GM19397 (cell line): ENCODE measurements around the gene ZFYVE28.

Experiments
- ATAC-seq: cut with Tn5 transposase; IDR thresholded peaks from one replicate; pipeline ENCODE4 v1.9.1; 2021; ENCODE audit warnings: mild to moderate bottlenecking, moderate library complexity; ENCODE audit not compliant: unreplicated experiment

Gene ZFYVE28

GRCh38 chr4:2264481-2265041 is 153.9 kb downstream of the ZFYVE28 start:
- ATAC-seq: no peak

GRCh38 chr4:2263926-2264321 is 154.5 kb downstream of the ZFYVE28 start:
- no peak for ATAC-seq

DNA sequence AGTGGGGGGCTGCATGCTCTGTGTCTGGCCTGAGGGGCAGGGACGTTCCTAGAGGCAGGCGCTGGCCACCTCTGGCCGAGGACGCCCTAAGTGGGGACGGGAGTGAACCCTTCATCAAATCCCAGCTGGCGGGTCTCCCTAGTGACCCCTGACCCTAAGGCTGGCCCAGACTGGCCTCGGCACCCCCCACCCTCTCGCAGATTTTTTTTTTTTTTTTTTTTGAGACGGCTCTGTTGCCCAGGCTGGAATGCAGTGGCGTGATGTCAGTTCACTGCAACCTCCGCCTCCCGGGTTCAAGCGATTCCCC is 155.5 kb downstream of the ZFYVE28 start:
- no peak for ATAC-seq

- ATAC-seq: peak; percentile 86
Observed at GRCh38 chr4:2262145-2262943, 156.1 kb downstream of the ZFYVE28 start.

GRCh38 chr4:2261853-2262144 is 156.6 kb downstream of the ZFYVE28 start, which contains the start of gene MXD4:
MXD4 (minus strand) TSS chr4:2262109; CDS start chr4:2261980, 129 bp downstream.
- peak; percentile 3 for ATAC-seq

- ATAC-seq: no peak
Observed at GRCh38 chr4:2261110-2261852, 157.2 kb downstream of the ZFYVE28 start.

DNA sequence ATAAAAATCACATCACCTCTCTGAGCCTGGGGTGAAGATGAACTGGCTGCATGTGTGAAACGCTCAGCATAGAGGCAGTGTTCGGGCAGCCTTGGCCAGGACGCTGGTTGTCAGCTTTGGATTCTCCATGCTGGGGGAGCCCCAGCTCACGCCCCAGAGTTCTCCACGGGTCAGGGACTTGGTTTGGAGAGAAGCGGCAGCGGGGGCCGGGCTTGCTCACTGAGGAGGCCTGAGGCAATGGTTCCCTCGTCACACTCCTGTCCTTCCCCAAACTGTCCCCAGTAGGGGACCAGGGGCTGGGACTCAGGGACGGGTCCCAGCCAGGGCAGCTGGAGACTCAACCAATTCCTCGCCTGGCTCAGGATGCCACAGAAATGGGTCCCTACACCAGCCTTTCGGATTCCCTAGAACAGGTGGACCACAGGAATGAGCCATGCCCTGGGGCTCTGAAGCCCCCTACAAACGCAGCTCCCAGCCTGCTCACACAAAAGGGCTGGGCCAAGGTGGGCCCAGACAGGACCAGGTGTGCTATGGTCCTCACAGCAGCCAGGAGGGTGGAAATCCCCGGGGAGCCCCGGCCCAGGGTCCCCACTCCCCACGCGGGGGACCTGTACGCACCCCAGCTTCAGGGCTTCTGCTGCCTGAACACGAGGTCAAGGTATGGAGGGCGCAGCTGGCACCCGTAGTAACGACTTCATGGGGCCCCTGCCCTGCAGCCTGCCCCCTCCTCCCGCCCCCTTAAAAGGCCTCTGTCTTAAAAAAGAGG is 157.9 kb downstream of the ZFYVE28 start:
- no peak for ATAC-seq

GRCh38 chr4:2259541-2260343 is 158.7 kb downstream of the ZFYVE28 start:
- ATAC-seq: no peak

DNA sequence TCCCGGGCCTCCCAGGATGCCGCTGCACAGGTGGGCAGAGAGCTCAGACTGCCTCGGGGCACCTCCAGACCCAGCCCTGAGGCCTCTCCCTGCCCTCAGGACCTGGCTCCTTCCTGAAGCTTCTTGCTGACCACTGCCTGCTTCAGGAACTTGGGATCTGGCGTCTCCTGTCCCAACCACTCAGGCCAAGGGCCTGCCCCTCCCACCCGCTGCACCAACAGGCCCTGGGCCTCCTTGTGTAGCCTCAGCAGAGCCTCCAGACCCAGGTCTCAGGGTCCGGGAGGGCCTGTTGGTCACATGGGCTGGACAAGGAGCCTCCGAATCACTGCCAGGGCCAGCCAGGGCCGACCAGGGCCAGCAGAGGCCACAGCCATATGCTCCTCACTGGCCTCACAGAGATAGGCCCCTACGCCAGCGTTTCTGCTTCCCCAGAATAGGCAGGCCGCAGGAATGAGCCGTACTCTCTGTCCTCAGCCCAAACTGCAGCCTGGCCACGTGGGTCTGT is 159.4 kb downstream of the ZFYVE28 start:
- no peak for ATAC-seq

- ATAC-seq: no peak
Observed at GRCh38 chr4:2258091-2259035, 160.1 kb downstream of the ZFYVE28 start.

GRCh38 chr4:2257361-2258081 is 160.9 kb downstream of the ZFYVE28 start:
- no peak for ATAC-seq

DNA sequence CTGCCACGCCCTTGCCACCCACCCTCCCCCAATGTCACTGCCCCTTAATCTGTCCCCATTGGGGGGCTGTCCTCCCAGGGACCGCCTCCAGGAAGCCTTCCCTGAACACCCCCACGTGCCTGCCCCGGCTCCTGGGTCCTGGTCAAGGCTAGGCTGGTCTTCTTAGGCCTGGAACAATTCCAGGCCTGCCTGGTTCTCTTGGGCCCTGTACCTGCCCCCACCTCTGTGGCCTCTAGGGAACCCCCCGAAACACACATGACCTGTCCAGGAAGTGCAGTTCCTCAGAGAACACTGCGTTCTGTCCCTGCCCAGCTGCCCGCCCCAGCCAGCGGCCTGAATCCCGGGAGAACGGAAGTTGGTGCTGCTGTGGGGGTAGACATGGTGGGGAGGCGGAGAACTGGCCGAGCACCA is 161.7 kb downstream of the ZFYVE28 start:
- ATAC-seq: no peak

- no peak for ATAC-seq
Observed at GRCh38 chr4:2256156-2256731, 162.2 kb downstream of the ZFYVE28 start.

GRCh38 chr4:2255501-2256155 is 162.8 kb downstream of the ZFYVE28 start:
- no peak for ATAC-seq

- no peak for ATAC-seq
Observed at GRCh38 chr4:2254665-2255500, 163.6 kb downstream of the ZFYVE28 start.

GRCh38 chr4:2253160-2254084 is 165.0 kb downstream of the ZFYVE28 start:
- ATAC-seq: no peak
